ENCODE results near the gene ACOXL. TPM values are rescaled to one million over a fixed set of nuclear protein-coding genes. Genes with fewer than 3 reads are reported as not detected.

ACOXL gene
- total RNA-seq, 3 donors from 2014 or later (not counting 1 experiment from before 2014, with no cell fraction given), result not detected

- WGBS (ENCODE audit: insufficient coverage), result no CpG with 5 or more reads among the region's 1 CpG
- ATAC-seq (no peak), DNase-seq (no peak)
- H3K36me3 ChIP-seq (ENCODE audit: control insufficient read depth, insufficient read depth, low read length), result no peaks in the 10 kb centered on the region
- no peak overlapping the region for H3K27ac Mint-ChIP-seq
- intact Hi-C loops (cut with micrococcal nuclease), result no loop called here
- H3K9me3 Mint-ChIP-seq, result no peaks in the 10 kb centered on the region
- H3K4me3 ChIP-seq (ENCODE audit: low read length), result no peak overlapping the region
- no peaks in the 10 kb centered on the region for H3K4me1 Mint-ChIP-seq
- no peak overlapping the region for H3K27ac ChIP-seq (ENCODE audit: low read length)
- no peaks in the 10 kb centered on the region for H3K27me3 ChIP-seq (ENCODE audit: control insufficient read depth, insufficient read depth, low read length)
- peaks cover 10 to 46% of the 10 kb centered on the region in 2 donors for H3K27me3 Mint-ChIP-seq (ENCODE audit: low read depth in 2 of 2)
- H3K4me3 Mint-ChIP-seq, result no peak overlapping the region
- TF ChIP-seq CTCF (IDR thresholded peaks at IDR 0.05), result no peak
- H3K4me1 ChIP-seq (ENCODE audit: control insufficient read depth, insufficient read depth, low read length), result no peaks in the 10 kb centered on the region
- H3K9me3 ChIP-seq (ENCODE audit: control insufficient read depth, insufficient read depth, low read length), result no peaks in the 10 kb centered on the region
- H3K36me3 Mint-ChIP-seq, result peaks cover 25% of the 10 kb centered on the region
These were observed 159.3 kb downstream of the ACOXL start for GRCh38 chr2:110891626-110892025.

GRCh38 chr2:110896226-110896625, 163.9 kb downstream of the ACOXL start:
- no peaks in the 10 kb centered on the region for H3K9me3 ChIP-seq (ENCODE audit: control insufficient read depth, insufficient read depth, low read length)
- H3K36me3 ChIP-seq (ENCODE audit: control insufficient read depth, insufficient read depth, low read length), result no peaks in the 10 kb centered on the region
- H3K4me1 ChIP-seq (ENCODE audit: control insufficient read depth, insufficient read depth, low read length), result no peaks in the 10 kb centered on the region
- intact Hi-C loops (cut with micrococcal nuclease), result no loop called here
- Mint-ChIP-seq H3K4me1 (no peaks in the 10 kb centered on the region), H3K36me3 (peaks cover 22% of the 10 kb centered on the region), H3K4me3 (no peak overlapping the region), H3K27me3 (ENCODE audit: low read depth in 2 of 2) (peaks cover 5 to 36% of the 10 kb centered on the region in 2 donors), H3K9me3 (no peaks in the 10 kb centered on the region), H3K27ac (no peak overlapping the region)
- 50% methylated on average over 1 of the region's 3 CpGs for WGBS (ENCODE audit: insufficient coverage)
- no peak overlapping the region for H3K4me3 ChIP-seq (ENCODE audit: low read length)
- DNase-seq (no peak), ATAC-seq (no peak)
- no peak overlapping the region for H3K27ac ChIP-seq (ENCODE audit: low read length)
- no peaks in the 10 kb centered on the region for H3K27me3 ChIP-seq (ENCODE audit: control insufficient read depth, insufficient read depth, low read length)
- TF ChIP-seq CTCF (IDR thresholded peaks at IDR 0.05), result no peak

- WGBS (ENCODE audit: insufficient coverage), result no CpG with 5 or more reads among the region's 2 CpGs
- DNase-seq, result no peak
- Histone ChIP-seq H3K27ac (ENCODE audit: low read length) (no peak overlapping the region), H3K4me3 (ENCODE audit: low read length) (no peak overlapping the region), H3K27me3 (ENCODE audit: control insufficient read depth, insufficient read depth, low read length) (no peaks in the 10 kb centered on the region), H3K4me1 (ENCODE audit: control insufficient read depth, insufficient read depth, low read length) (no peaks in the 10 kb centered on the region), H3K36me3 (ENCODE audit: control insufficient read depth, insufficient read depth, low read length) (no peaks in the 10 kb centered on the region), H3K9me3 (ENCODE audit: control insufficient read depth, insufficient read depth, low read length) (no peaks in the 10 kb centered on the region)
- Mint-ChIP-seq H3K9me3 (no peaks in the 10 kb centered on the region), H3K36me3 (peaks cover 22% of the 10 kb centered on the region), H3K27ac (no peak overlapping the region), H3K4me3 (no peak overlapping the region), H3K27me3 (ENCODE audit: low read depth in 2 of 2) (peaks cover 5 to 41% of the 10 kb centered on the region in 2 donors), H3K4me1 (no peaks in the 10 kb centered on the region)
- intact Hi-C loops (cut with micrococcal nuclease), result no loop called here
- no peak for ATAC-seq
- no peak for TF ChIP-seq CTCF (IDR thresholded peaks at IDR 0.05)
These were observed 165.6 kb downstream of the ACOXL start for GRCh38 chr2:110897966-110898365.

- H3K9me3 Mint-ChIP-seq, result no peaks in the 10 kb centered on the region
- WGBS (ENCODE audit: insufficient coverage), result 89% methylated on average over 1 of the region's 2 CpGs
- Histone ChIP-seq H3K36me3 (ENCODE audit: control insufficient read depth, insufficient read depth, low read length) (no peaks in the 10 kb centered on the region), H3K27ac (ENCODE audit: low read length) (no peak overlapping the region), H3K4me1 (ENCODE audit: control insufficient read depth, insufficient read depth, low read length) (peaks cover 5% of the 10 kb centered on the region), H3K4me3 (ENCODE audit: low read length) (no peak overlapping the region), H3K9me3 (ENCODE audit: control insufficient read depth, insufficient read depth, low read length) (no peaks in the 10 kb centered on the region), H3K27me3 (ENCODE audit: control insufficient read depth, insufficient read depth, low read length) (no peaks in the 10 kb centered on the region)
- DNase-seq, result no peak
- peaks cover 9 to 10% of the 10 kb centered on the region in 2 donors for H3K4me1 Mint-ChIP-seq
- no peak overlapping the region for H3K27ac Mint-ChIP-seq
- peaks cover 17% of the 10 kb centered on the region for H3K36me3 Mint-ChIP-seq
- H3K27me3 Mint-ChIP-seq (ENCODE audit: low read depth in 2 of 2), result peaks cover 10 to 35% of the 10 kb centered on the region in 2 donors
- intact Hi-C loops (cut with micrococcal nuclease), result no loop called here
- H3K4me3 Mint-ChIP-seq, result no peak overlapping the region
- ATAC-seq, result no peak
- TF ChIP-seq CTCF (IDR thresholded peaks at IDR 0.05), result no peak
These were observed 167.8 kb downstream of the ACOXL start for GRCh38 chr2:110900191-110900590.

Data from natural killer cell (primary cell).